ENCODE measurements around the gene ASPSCR1.
A peak's percentile ranks its signal among the peaks of the same experiment; 100 is the strongest.

Gene ASPSCR1

GRCh38 chr17:81961521-81962498, 15.6 kb upstream of the ASPSCR1 start:
- Mint-ChIP-seq H3K27ac (no peak overlapping the region), H3K9me3 (no peaks in the 10 kb centered on the region), H3K4me3 (no peak overlapping the region), H3K4me1 (no peaks in the 10 kb centered on the region), H3K36me3 (no peaks in the 10 kb centered on the region), H3K27me3 (peaks cover 14% of the 10 kb centered on the region)
- DNase-seq (ENCODE audit: low spot score in 2 of 2) (no peak), ATAC-seq (ENCODE audit: low read depth) (no peak)

- Mint-ChIP-seq H3K9me3 (no peaks in the 10 kb centered on the region), H3K27me3 (peaks cover 10% of the 10 kb centered on the region), H3K4me3 (no peak overlapping the region), H3K27ac (no peak overlapping the region), H3K36me3 (no peaks in the 10 kb centered on the region), H3K4me1 (peaks cover 6% of the 10 kb centered on the region)
- no peak for DNase-seq (ENCODE audit: low spot score in 2 of 2)
- no peak for ATAC-seq (ENCODE audit: low read depth)
These were observed 14.7 kb upstream of the ASPSCR1 start for GRCh38 chr17:81962499-81963441.

- H3K27me3 Mint-ChIP-seq = peaks cover 4% of the 10 kb centered on the region
- no peak overlapping the region for H3K4me3 Mint-ChIP-seq
- H3K4me1 Mint-ChIP-seq = peaks cover 6% of the 10 kb centered on the region
- DNase-seq (ENCODE audit: low spot score in 2 of 2) (no peak), ATAC-seq (ENCODE audit: low read depth) (no peak)
- no peaks in the 10 kb centered on the region for H3K36me3 Mint-ChIP-seq
- no peak overlapping the region for H3K27ac Mint-ChIP-seq
- no peaks in the 10 kb centered on the region for H3K9me3 Mint-ChIP-seq
These were observed 13.2 kb upstream of the ASPSCR1 start for GRCh38 chr17:81964081-81964849.

- ATAC-seq (ENCODE audit: low read depth) (peak; percentile 38), DNase-seq (ENCODE audit: low spot score in 2 of 2) (no peak)
- H3K4me3 Mint-ChIP-seq = no peak overlapping the region
- H3K4me1 Mint-ChIP-seq = peaks cover 8% of the 10 kb centered on the region
- H3K27ac Mint-ChIP-seq = no peak overlapping the region
- no peaks in the 10 kb centered on the region for H3K36me3 Mint-ChIP-seq
- H3K27me3 Mint-ChIP-seq = peaks cover 6% of the 10 kb centered on the region
- no peaks in the 10 kb centered on the region for H3K9me3 Mint-ChIP-seq
These were observed 10.8 kb upstream of the ASPSCR1 start for GRCh38 chr17:81966343-81967243.

GRCh38 chr17:81967244-81967532, 10.2 kb upstream of the ASPSCR1 start:
- Mint-ChIP-seq H3K27ac (no peak overlapping the region), H3K4me3 (peak overlapping the region; percentile 34), H3K4me1 (peaks cover 8% of the 10 kb centered on the region), H3K27me3 (peaks cover 5% of the 10 kb centered on the region), H3K9me3 (no peaks in the 10 kb centered on the region), H3K36me3 (no peaks in the 10 kb centered on the region)
- no peak for ATAC-seq (ENCODE audit: low read depth)
- DNase-seq (ENCODE audit: low spot score in 2 of 2) = peak in 1 of 2 donors; percentile 35

- Mint-ChIP-seq H3K27me3 (peaks cover 3% of the 10 kb centered on the region), H3K36me3 (no peaks in the 10 kb centered on the region), H3K27ac (peak overlapping the region; percentile 50), H3K4me1 (peaks cover 8% of the 10 kb centered on the region), H3K4me3 (peak overlapping the region; percentile 47), H3K9me3 (no peaks in the 10 kb centered on the region)
- ATAC-seq (ENCODE audit: low read depth) = peak; percentile 81
- peak in 1 of 2 donors; percentile 32 for DNase-seq (ENCODE audit: low spot score in 2 of 2)
These were observed 9.7 kb upstream of the ASPSCR1 start for GRCh38 chr17:81967533-81968395.

- Mint-ChIP-seq H3K4me3 (peak overlapping the region; percentile 47), H3K4me1 (peaks cover 8% of the 10 kb centered on the region), H3K27me3 (peaks cover 3% of the 10 kb centered on the region), H3K9me3 (no peaks in the 10 kb centered on the region), H3K36me3 (no peaks in the 10 kb centered on the region), H3K27ac (peak overlapping the region; percentile 50)
- ATAC-seq (ENCODE audit: low read depth) = no peak
- no peak for DNase-seq (ENCODE audit: low spot score in 2 of 2)
These were observed 9.1 kb upstream of the ASPSCR1 start for GRCh38 chr17:81968396-81968745.

GRCh38 chr17:81968850-81969812, 8.3 kb upstream of the ASPSCR1 start:
- Mint-ChIP-seq H3K27me3 (peaks cover 3% of the 10 kb centered on the region), H3K36me3 (no peaks in the 10 kb centered on the region), H3K27ac (no peak overlapping the region), H3K4me1 (peaks cover 8% of the 10 kb centered on the region), H3K9me3 (no peaks in the 10 kb centered on the region), H3K4me3 (no peak overlapping the region)
- no peak for ATAC-seq (ENCODE audit: low read depth)
- no peak for DNase-seq (ENCODE audit: low spot score in 2 of 2)

- Mint-ChIP-seq H3K36me3 (no peaks in the 10 kb centered on the region), H3K9me3 (no peaks in the 10 kb centered on the region), H3K4me1 (peaks cover 13% of the 10 kb centered on the region), H3K27me3 (peaks cover 5% of the 10 kb centered on the region), H3K4me3 (no peak overlapping the region), H3K27ac (no peak overlapping the region)
- DNase-seq (ENCODE audit: low spot score in 2 of 2) = no peak
- no peak for ATAC-seq (ENCODE audit: low read depth)
These were observed 4.0 kb upstream of the ASPSCR1 start for GRCh38 chr17:81973432-81973831.

- peak overlapping the region; percentile 100 for H3K4me3 Mint-ChIP-seq
- peaks cover 20% of the 10 kb centered on the region for H3K4me1 Mint-ChIP-seq
- H3K27me3 Mint-ChIP-seq = peaks cover 2% of the 10 kb centered on the region
- H3K36me3 Mint-ChIP-seq = no peaks in the 10 kb centered on the region
- DNase-seq (ENCODE audit: low spot score in 2 of 2) = peak in 1 of 2 donors; percentile 30
- H3K9me3 Mint-ChIP-seq = no peaks in the 10 kb centered on the region
- peak overlapping the region; percentile 96 for H3K27ac Mint-ChIP-seq
- ATAC-seq (ENCODE audit: low read depth) = peak; percentile 5
These were observed 858 bp upstream of the ASPSCR1 start for GRCh38 chr17:81976332-81977210.
